ENCODE measurements around the gene PLEKHB2.
"Not testable (repeated sequence)": the region's sequence is repeated elsewhere in the genome, so short reads cannot be mapped to it uniquely, and the experiment has no call there.

Gene PLEKHB2

GRCh38 chr2:131093696-131094462, 11.3 kb upstream of the PLEKHB2 start:
- peak in 1 of 5 donors; percentile 47 for DNase-seq

- no peak for DNase-seq
These were observed 10.5 kb upstream of the PLEKHB2 start for GRCh38 chr2:131094463-131095281.

- no peak for DNase-seq
These were observed 2.0 kb upstream of the PLEKHB2 start for GRCh38 chr2:131103165-131103564.

- DNase-seq = peak; percentile 20 to 70 (median 43)
These were observed 515 bp upstream of the PLEKHB2 start for GRCh38 chr2:131104487-131105155.

- peak in 1 of 5 donors; percentile 20 for DNase-seq
These were observed 1.0 kb downstream of the PLEKHB2 start for GRCh38 chr2:131105950-131106801.

GRCh38 chr2:131112529-131112928, 7.4 kb downstream of the PLEKHB2 start:
- DNase-seq = no peak

- DNase-seq = no peak
These were observed 8.6 kb downstream of the PLEKHB2 start for GRCh38 chr2:131113566-131114227.

GRCh38 chr2:131114950-131115349, 9.8 kb downstream of the PLEKHB2 start:
- DNase-seq = not testable (repeated sequence)

GRCh38 chr2:131115752-131116151, 10.6 kb downstream of the PLEKHB2 start:
- no peak for DNase-seq

GRCh38 chr2:131120815-131121317, 15.7 kb downstream of the PLEKHB2 start:
- DNase-seq = no peak

- no peak for DNase-seq
These were observed 16.3 kb downstream of the PLEKHB2 start for GRCh38 chr2:131121464-131121863.

GRCh38 chr2:131122496-131122895, 17.4 kb downstream of the PLEKHB2 start:
- DNase-seq = no peak

GRCh38 chr2:131123192-131123591, 18.1 kb downstream of the PLEKHB2 start:
- no peak for DNase-seq

GRCh38 chr2:131125195-131125757, 20.1 kb downstream of the PLEKHB2 start:
- DNase-seq = no peak

GRCh38 chr2:131126436-131126835, 21.3 kb downstream of the PLEKHB2 start:
- DNase-seq = no peak

GRCh38 chr2:131127076-131127475, 21.9 kb downstream of the PLEKHB2 start:
- DNase-seq = no peak

GRCh38 chr2:131127981-131128380, 22.8 kb downstream of the PLEKHB2 start:
- DNase-seq = no peak

GRCh38 chr2:131130298-131130596, 25.1 kb downstream of the PLEKHB2 start:
- DNase-seq = no peak

- DNase-seq = no peak
These were observed 27.6 kb downstream of the PLEKHB2 start for GRCh38 chr2:131132729-131133128.

- DNase-seq = no peak
These were observed 35.4 kb downstream of the PLEKHB2 start for GRCh38 chr2:131140581-131140980.

- DNase-seq = no peak
These were observed 37.7 kb downstream of the PLEKHB2 start for GRCh38 chr2:131142849-131143248.
